ENCODE data around the gene EOMES.

DNA sequence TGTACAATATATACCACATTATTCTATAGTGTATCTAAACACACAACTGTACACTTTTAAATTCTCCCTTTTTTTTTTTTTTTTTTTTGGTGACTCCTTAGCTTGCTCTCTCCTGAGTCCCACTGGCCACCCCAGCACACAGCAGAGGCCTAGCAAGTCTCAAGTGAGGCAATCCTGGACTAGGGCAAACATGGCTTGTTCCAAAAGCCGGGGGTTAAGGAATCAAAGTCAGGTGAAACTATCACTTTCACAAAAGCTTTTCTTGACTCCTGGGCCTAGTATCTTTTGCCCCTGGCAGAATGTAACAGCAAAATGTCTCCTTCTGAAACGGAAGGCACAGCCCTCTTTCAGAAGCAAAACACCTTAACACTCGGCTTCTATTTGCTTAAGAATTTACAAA is 5.8 kb downstream of the EOMES start:
- TF ChIP-seq POLR2A (IDR thresholded peaks at IDR 0.05; ENCODE audit: extremely low read depth, insufficient read length) (no peak), MYC (IDR thresholded peaks at IDR 0.05; ENCODE audit: low read depth, low read length) (no peak)
- TF ChIP-seq, protein P1, sequence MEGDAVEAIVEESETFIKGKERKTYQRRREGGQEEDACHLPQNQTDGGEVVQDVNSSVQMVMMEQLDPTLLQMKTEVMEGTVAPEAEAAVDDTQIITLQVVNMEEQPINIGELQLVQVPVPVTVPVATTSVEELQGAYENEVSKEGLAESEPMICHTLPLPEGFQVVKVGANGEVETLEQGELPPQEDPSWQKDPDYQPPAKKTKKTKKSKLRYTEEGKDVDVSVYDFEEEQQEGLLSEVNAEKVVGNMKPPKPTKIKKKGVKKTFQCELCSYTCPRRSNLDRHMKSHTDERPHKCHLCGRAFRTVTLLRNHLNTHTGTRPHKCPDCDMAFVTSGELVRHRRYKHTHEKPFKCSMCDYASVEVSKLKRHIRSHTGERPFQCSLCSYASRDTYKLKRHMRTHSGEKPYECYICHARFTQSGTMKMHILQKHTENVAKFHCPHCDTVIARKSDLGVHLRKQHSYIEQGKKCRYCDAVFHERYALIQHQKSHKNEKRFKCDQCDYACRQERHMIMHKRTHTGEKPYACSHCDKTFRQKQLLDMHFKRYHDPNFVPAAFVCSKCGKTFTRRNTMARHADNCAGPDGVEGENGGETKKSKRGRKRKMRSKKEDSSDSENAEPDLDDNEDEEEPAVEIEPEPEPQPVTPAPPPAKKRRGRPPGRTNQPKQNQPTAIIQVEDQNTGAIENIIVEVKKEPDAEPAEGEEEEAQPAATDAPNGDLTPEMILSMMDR (IDR thresholded peaks at IDR 0.05; ENCODE audit: low read depth, low read length): no peak
- TF ChIP-seq, protein P2, sequence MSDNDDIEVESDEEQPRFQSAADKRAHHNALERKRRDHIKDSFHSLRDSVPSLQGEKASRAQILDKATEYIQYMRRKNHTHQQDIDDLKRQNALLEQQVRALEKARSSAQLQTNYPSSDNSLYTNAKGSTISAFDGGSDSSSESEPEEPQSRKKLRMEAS (IDR thresholded peaks at IDR 0.05; ENCODE audit: low read depth, low read length): no peak

Measured in NB4 (cell line).